Posterior vena cava (tissue), 2 donors: ENCODE results near the gene TJP2. TPM values are rescaled to one million over a fixed set of nuclear protein-coding genes. Genes with fewer than 3 reads are reported as not detected.

Experiments
- DNase-seq: peaks from one replicate; pipeline ENCODE4 v3.0.0-alpha.2; 2020; ENCODE audit warnings: low spot score
- intact Hi-C, 2 donors: fragments of 100-400 bp; cut with DNase I; formaldehyde crosslinking; loops; one replicate each; pipeline versions ENCODE4 v1.14.1 to v1.14.2; 2022 to 2023
- long read RNA-seq, 2 donors: library from polyadenylated mRNA; unstranded; transcript quantifications; one replicate each; pipeline ENCODE4 v2.0.0, GENCODE V29; 2020 to 2021
- total RNA-seq, 2 donors: library from RNA; stranded (reverse); fragmentation: NEBNext Ultra II Directional; extraction: Animal tissue kit (Norgen Biotek cat#: 25700); gene quantifications; one replicate each; pipeline ENCODE4 v1.2.1, GENCODE V29; 2021
- donor health status: DM: yes; HTN: yes; CAD: no.
- donor health status: DM: yes; HTN: yes; CAD: no.

TJP2 gene
- 10 to 100 TPM; 83.5 to 85.1 TPM for total RNA-seq
- long read RNA-seq, donor 1, full-length matches to known transcripts, result 2 of 23 reads
- long read RNA-seq, donor 1, partial matches to known transcripts, result 13 of 23 reads
- long read RNA-seq, donor 1, other reads (novel, unspliced or antisense), result 8 of 23 reads
- long read RNA-seq, donor 2, partial matches to known transcripts, result 15 of 17 reads
- long read RNA-seq, donor 2, other reads (novel, unspliced or antisense), result 2 of 17 reads

GRCh38 chr9:69173891-69174615 lies at the start of gene TJP2:
Gene TJP2 (plus strand): TSS chr9:69174277. CDS start chr9:69174373, 96 bp downstream.
- intact Hi-C loops, result loop anchor here in 1 of 2 donors (10.0 kb wide), 1 partner anchor 119 kb away; no protein-coding TSS in a partner anchor

GRCh38 chr9:69130456-69131441 lies 43.3 kb upstream of the TJP2 start:
- no peak for DNase-seq
- intact Hi-C loops, result no loop called here

More at GRCh38 chr9:69173891-69174615, at the start of gene TJP2:
- DNase-seq, result peak; percentile 93

DNA sequence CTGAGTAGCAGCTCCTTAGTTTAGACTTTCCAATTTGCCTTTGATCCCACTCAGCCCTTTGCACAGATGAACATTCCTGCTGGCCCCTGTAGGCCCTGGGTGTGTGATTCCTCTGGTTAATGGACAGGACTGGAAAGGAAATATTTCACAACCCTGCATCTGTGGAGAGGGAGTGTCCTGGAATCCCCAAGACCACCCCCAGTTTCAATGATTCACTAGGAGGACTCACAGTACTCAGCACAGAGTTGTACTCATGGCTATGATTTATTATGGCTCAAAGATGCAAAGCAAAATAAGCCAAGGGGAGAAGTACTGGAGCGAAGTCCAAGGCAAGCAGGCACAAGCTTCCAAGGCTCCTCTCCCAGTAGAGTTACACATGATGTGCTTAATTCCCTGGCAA lies 42.4 kb upstream of the TJP2 start:
- DNase-seq, result no peak
- intact Hi-C loops, result no loop called here

DNA sequence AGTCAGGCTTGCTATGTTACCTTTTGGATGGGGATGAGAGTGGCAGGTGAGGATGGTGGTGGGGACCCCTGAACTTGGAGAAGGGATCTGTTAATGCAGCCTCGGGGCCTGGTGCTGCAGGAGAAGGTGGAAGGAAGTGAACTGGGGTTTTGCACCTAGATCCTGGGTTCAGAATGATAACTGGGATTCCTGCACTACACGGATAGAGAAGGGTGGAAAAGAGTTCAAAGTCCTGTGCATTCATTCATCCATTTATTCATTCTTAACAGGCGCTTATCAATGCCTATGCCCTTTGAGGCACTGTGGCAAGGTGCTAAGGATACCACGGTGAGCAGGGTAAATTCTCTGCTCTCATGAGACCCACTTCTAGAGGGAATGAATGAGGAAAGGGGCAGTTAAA lies 41.7 kb upstream of the TJP2 start:
- intact Hi-C loops, result no loop called here
- no peak for DNase-seq

DNA sequence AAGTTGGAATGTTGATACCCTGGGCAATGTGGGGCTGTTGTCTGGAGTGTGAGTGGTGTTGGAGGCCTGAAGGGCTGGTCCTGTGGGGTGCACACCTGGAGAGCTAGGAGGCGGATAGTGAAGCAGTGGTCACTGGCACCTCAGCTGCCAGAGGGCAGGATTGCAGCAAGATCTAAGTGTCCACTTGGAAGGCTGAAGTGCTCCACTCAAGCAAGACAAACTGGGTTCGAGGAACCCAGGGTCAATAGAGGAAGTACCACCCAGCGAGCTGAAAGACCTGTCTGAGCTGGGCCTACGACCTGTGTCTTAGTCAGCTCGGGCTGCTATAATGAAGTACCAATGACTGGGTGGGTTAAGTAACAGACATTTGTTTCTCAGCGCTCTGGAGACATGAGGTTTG lies 39.7 kb upstream of the TJP2 start:
- intact Hi-C loops, result no loop called here
- DNase-seq, result no peak

DNA sequence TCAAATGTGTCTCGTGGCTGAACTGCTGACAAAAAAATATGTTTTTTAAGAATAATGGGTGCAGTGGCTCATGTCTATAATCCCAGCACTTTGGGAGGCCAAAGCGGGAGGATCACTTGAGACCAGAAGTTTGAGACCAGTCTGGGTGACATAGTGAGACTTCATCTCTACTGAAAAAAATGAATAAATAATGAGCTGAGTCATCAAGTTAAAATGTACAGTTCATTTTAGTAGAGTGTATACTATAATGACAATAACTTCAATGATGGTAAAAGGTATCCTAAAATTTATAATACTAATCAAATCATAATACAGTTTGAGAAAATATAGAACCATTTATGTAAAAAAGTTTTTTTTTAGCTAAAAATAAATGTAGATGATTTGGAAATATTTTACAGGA lies 37.9 kb upstream of the TJP2 start:
- no peak for DNase-seq
- intact Hi-C loops, result no loop called here

GRCh38 chr9:69136779-69137178 lies 37.3 kb upstream of the TJP2 start:
- intact Hi-C loops, result no loop called here
- DNase-seq, result no peak

DNA sequence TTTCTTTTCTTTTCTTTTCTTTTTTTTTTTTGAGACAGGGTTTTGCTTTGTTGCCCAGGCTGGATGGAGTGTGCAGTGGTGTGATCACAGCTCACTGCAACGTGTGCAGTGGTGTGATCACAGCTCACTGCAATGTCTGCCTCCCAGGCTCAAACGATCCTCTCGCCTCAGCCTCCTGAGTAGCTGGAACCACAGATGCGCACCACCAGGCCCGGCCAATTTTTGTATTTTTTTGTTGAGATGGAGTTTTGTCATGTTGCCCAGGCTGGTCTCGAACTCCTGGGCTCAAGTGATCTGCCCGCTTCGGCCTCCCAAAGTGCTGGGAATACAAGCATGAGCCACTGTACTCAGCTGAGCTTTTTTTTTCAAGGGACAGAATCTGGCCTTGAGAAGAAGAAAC lies 36.8 kb upstream of the TJP2 start:
- no peak for DNase-seq
- intact Hi-C loops, result no loop called here

- DNase-seq, result no peak
- intact Hi-C loops, result no loop called here
Measured at GRCh38 chr9:69139596-69139995, 34.5 kb upstream of the TJP2 start.

GRCh38 chr9:69140123-69140735 lies 33.8 kb upstream of the TJP2 start:
- intact Hi-C loops, result no loop called here
- DNase-seq, result no peak

GRCh38 chr9:69141851-69142250 lies 32.2 kb upstream of the TJP2 start:
- DNase-seq, result no peak
- intact Hi-C loops, result no loop called here

DNA sequence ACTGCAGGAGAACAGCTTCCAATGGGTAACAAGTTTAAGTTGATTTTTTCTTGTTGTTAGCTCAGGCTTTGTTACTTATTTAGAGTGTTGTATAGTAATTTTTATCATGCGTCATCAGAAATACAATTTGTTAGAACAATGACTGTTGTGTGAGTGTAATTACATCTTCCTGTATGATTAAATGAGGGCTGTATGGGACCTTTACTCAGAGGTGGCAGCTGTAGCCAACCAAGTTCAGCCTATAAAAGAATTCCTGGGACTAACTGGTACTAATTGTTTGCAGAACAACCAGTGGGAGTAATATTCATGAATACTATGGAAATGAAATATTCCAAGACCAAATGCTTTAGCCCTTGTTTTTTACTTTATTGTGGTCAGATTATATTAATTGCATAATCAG lies 30.8 kb upstream of the TJP2 start:
- DNase-seq, result no peak
- intact Hi-C loops, result no loop called here

- intact Hi-C loops, result no loop called here
- DNase-seq, result no peak
Measured at GRCh38 chr9:69145144-69145715, 28.8 kb upstream of the TJP2 start.

GRCh38 chr9:69147041-69147834 lies 26.8 kb upstream of the TJP2 start:
- intact Hi-C loops, result no loop called here
- DNase-seq, result no peak

DNA sequence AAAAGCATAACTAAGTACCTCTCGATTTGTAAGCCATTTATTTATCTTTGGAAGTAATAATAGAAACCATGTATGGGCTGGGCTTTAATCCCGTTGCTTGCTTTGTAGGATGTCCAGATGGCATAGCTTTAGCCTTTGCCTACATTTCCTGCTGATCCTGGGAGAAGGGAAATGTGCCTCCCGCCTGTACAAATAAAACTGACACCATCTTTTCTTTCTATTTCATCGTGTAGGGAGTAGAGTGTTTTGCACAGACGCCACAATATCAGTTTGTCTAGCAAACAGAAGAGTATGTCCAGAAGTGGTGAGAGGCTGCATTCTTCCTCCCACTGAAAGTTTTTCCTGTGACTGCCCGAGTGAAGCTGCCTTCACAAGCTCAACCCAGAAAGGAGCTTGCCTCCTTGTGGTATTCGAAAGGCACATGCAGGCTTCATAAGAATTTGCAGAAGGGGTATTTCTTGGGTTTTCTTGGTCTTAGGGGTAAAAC lies 24.7 kb upstream of the TJP2 start:
- intact Hi-C loops, result no loop called here
- no peak for DNase-seq

- intact Hi-C loops, result no loop called here
- DNase-seq, result no peak
Measured at GRCh38 chr9:69151506-69151905, 22.6 kb upstream of the TJP2 start.

- intact Hi-C loops, result no loop called here
- no peak for DNase-seq
Measured at GRCh38 chr9:69153707-69154521, 20.2 kb upstream of the TJP2 start.
